Frontal cortex (tissue), 4 donors: ENCODE data around the gene KCP. TPM values are rescaled to one million over a fixed set of nuclear protein-coding genes. Genes with fewer than 3 reads are reported as not detected.

Experiments
- DNase-seq, 2 donors: peaks; one replicate each; pipeline ENCODE4 v3.0.0; 2012; ENCODE audit warnings: low spot score in 2 of 2
- FAIRE-seq: peaks from 2 replicates; lab custom pipeline; 2012; peaks lifted over from hg19 to GRCh38; lab: Jason Lieb, UNC
- total RNA-seq: library from RNA; depleted of rRNA; stranded (reverse); fragments of >200 nt; gene quantifications from one replicate; pipeline ENCODE4 v1.2.3, GENCODE V29; 2014
- donor health status: control.
- donor health status: control.
- donor health status: control.

The KCP gene
- total RNA-seq, 1 donor from 2014 or later = 0.41 TPM

- FAIRE-seq (no peak), DNase-seq (no peak)
These were observed 20.0 kb downstream of the KCP start for GRCh38 chr7:128890306-128891109.

- no peak for FAIRE-seq
- no peak for DNase-seq
These were observed 21.4 kb downstream of the KCP start for GRCh38 chr7:128889121-128889520.

DNA sequence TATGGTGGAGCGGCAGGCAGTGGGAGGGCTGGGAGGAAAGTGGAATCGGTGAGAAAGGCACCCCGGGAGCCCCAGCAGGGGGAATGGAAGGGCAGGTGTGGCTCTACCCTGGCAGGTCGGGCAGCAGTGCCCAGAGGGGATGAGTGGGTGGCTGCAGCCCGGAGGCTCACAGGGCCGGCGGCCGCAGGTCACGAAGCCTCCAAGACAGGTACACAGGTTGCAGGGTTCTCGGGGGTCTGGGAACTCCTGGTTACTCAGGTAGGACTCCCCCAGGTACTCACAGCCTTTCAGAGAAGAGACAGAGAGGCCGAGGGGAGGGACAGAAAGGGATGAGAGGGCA, 21.8 kb downstream of the KCP start:
- FAIRE-seq (no peak), DNase-seq (no peak)

DNA sequence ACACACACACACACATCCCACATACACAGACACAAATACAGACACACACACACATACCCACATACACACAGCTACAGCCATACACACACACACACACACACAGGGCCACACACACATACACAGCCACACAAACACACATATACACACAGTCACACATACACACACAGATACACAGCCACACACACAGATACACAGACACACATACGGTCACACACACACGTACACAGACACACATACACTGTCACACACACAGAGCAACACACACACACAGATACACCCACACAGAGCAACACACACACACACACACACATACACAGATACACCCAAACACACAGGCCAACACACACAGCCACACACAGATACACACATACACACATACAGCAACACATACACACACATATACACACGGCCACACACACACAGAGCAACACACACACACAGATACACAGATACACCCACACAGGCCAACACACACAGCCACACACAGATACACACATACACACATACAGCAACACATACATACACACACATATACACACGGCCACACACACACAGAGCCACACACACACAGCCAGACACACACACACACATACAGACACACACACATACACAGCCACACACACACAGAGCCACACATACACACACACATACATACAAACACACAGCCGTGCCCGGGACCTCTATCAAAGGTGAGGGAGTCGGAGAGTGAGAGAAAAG, 22.3 kb downstream of the KCP start:
- FAIRE-seq = no peak
- DNase-seq = no peak

DNA sequence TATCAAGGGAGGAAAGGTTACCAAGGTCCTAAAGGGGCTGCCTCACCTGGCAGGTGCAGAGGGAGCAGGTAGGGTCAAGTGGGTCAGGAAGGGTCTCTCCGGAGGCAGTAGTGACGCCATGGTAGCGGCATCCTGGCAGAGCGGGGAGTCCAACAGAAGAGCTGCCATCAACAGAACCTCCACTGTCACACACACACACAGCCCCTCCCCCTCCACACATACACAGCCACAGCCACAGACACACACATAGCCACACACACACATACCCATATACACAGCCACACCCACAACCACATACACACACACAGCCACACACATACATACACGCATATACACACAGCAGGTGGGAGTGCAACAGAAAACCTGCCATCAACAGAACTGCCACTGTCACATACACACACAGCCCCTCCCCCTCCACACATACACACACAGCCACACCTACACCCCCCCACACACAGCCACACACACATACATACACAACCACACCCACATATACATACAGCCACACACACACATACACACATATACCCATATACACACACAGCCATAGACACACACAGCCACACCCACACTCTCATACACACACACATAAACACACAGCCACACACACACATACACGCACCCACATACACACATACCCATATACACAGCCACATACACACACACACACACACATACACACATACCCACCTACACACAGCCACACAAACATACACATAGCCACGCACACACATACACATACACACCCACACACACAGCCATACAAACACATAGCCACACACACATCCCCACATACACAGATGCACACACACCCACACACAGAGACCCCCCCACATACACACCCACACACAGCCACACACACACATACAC, 23.1 kb downstream of the KCP start:
- FAIRE-seq (no peak), DNase-seq (no peak)

- FAIRE-seq (no peak), DNase-seq (no peak)
These were observed 23.9 kb downstream of the KCP start for GRCh38 chr7:128886391-128887168.

DNA sequence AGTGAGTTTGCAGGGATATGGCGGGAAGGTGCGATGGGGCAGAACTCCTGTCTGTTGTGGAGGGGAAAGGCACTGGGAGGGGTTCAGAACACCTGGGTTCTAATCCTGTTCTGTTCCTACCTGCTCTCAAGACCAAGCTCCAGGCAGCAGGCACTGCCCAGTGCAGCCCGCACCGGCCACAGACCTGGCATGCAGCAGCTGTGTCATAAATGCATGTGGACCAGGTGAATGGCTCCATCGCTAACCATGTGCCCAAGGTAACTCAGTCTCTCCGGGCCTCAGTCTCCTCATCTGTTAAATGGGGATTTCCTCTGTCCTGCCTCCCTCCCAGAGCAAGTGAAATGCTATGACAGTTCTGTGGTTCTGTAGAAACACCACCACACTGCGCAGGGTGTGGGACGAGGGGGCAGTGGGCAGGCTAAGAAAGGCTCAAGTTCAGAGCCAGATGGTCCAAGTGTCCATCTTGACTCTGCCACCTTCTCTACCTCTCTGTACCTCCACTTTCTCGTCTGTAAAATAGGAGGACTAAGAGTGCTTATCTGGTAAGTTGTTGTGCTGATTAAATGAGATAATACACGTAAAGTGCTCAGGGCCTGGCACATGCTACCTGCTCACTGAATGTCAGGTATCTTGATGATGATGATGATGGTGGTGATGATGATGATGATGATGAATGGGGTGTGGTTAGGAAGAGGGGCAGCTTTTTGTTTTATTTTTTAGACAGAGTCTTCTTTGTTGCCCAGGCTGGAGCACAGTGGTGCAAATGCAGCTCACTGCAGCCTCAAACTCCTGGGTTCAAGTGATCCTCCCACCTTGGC, 24.9 kb downstream of the KCP start:
- FAIRE-seq (no peak), DNase-seq (no peak)

DNA sequence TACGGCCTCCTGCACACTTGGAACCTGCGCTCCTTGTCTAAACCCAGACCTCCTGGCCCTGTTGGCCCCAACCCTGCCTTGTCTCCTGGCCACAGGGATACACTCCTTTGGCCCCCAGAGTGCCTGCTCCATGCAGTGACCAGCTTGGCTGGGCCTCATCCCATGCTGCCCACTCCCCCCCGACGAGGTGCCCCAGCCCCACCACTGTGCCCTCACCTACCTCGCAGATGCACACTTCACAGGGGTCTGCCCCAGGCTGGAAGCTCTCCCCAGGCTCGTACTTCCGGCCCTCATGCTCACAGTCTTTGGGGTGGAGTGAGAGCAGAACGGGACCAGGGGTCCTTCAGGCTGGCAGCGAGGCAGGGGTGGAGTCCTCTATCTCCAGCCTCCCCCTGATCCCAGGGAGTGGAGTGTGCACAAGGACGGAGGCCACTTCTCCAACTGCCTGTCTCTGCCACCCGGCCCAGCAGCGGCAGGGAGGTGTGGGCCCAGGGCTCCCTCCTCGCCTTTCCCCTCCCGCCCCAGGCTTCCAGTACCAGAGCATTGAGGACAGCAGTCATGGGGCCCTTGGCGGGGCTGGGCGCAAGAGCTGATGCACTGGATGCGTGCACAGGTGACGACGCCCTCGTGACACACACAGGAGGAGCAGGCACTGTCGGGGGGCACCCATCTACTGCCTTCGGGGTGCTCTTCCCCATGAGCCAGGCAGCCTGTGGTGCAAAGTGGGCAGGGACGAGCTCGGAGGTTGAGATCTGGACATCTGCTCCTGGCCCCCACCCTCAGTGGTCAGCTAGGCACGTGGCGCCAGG, 25.7 kb downstream of the KCP start:
- FAIRE-seq = no peak

DNA sequence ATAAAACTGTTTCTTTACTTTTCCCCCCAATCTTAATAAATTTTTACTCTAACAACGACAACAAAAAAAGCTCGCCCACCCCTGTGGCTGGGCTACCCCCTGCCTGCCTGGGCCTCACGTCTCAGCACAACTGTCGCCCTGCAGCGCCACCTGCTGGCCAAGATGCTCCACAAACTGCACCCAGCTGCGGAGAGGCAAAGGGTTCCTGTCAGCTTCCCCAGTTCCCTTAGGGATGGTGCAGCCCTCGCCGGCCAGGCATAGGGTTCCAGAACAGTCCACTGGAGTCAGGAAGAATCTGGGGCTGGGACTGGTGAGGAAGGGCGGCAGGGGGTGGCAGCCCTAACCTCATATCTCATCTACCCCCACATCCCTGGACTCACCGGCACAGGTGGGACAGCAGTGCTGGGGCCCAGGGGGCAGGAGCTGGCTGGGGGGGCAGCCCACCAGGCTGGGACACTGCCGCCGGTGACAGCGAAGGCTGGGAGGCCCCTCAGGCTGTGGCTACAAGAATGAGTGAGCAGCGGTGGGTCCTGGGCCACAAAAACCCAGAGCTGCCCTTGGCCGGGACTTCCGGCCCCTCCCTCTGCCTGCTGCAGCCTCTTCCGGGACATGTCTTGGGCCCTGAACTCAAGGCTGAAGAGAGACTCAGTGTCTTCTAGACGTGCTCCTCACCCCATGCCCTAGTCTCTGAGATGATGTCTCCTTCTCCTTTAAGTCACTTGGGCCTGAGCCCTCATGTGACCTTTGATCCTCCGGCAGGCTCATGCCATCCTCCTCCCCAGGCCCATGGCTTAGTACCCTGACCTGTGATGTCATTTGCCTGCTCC, 26.7 kb downstream of the KCP start:
- no peak for FAIRE-seq
- DNase-seq = peak; percentile 85 to 94

More for the DNA sequence above, 25.7 kb downstream of the KCP start:
- DNase-seq = no peak

- FAIRE-seq (no peak), DNase-seq (no peak)
These were observed 28.4 kb downstream of the KCP start for GRCh38 chr7:128882134-128882533.

- DNase-seq = no peak
- FAIRE-seq = no peak
These were observed 28.9 kb downstream of the KCP start for GRCh38 chr7:128881458-128882125.

- FAIRE-seq = no peak
- DNase-seq = no peak
These were observed 29.6 kb downstream of the KCP start for GRCh38 chr7:128880791-128881457.

- peak; percentile 86 to 96 for DNase-seq
- no peak for FAIRE-seq
These were observed 30.4 kb downstream of the KCP start for GRCh38 chr7:128879939-128880746.

GRCh38 chr7:128879461-128879938, 31.0 kb downstream of the KCP start:
- DNase-seq (no peak), FAIRE-seq (no peak)
